GM18502 (cell line): ENCODE measurements around the gene FZD2.
"Not testable (repeated sequence)": the region's sequence is repeated elsewhere in the genome, so short reads cannot be mapped to it uniquely, and the experiment has no call there.

Experiments
- ATAC-seq: cut with Tn5 transposase; IDR thresholded peaks from one replicate; pipeline ENCODE4 v1.9.1; 2021; ENCODE audit warnings: mild to moderate bottlenecking; ENCODE audit not compliant: unreplicated experiment, poor library complexity

FZD2 gene

GRCh38 chr17:44543905-44544523 is 13.3 kb upstream of the FZD2 start:
- no peak for ATAC-seq

GRCh38 chr17:44546671-44547606 is 10.3 kb upstream of the FZD2 start:
- no peak for ATAC-seq

GRCh38 chr17:44547625-44548267 is 9.5 kb upstream of the FZD2 start:
- ATAC-seq, result no peak

GRCh38 chr17:44548376-44549230 is 8.7 kb upstream of the FZD2 start:
- no peak for ATAC-seq

- ATAC-seq, result no peak
Measured at GRCh38 chr17:44549686-44550085, 7.6 kb upstream of the FZD2 start.

- no peak for ATAC-seq
Measured at GRCh38 chr17:44552361-44552760, 4.9 kb upstream of the FZD2 start.

GRCh38 chr17:44555099-44555498 is 2.2 kb upstream of the FZD2 start:
- ATAC-seq, result no peak

GRCh38 chr17:44556166-44556831 is 985 bp upstream of the FZD2 start:
- ATAC-seq, result no peak

GRCh38 chr17:44557651-44558285 is 484 bp downstream of the FZD2 start:
- ATAC-seq, result no peak

- ATAC-seq, result no peak
Measured at GRCh38 chr17:44558334-44558709, 1.0 kb downstream of the FZD2 start.

- no peak for ATAC-seq
Measured at GRCh38 chr17:44558710-44559633, 1.7 kb downstream of the FZD2 start.

GRCh38 chr17:44559634-44560554 is 2.6 kb downstream of the FZD2 start:
- ATAC-seq, result no peak

- ATAC-seq, result no peak
Measured at GRCh38 chr17:44561237-44561623, 3.9 kb downstream of the FZD2 start.

- no peak for ATAC-seq
Measured at GRCh38 chr17:44564429-44564828, 7.1 kb downstream of the FZD2 start.

GRCh38 chr17:44565866-44566443 is 8.7 kb downstream of the FZD2 start:
- ATAC-seq, result no peak

- ATAC-seq, result not testable (repeated sequence)
Measured at GRCh38 chr17:44568311-44568944, 11.1 kb downstream of the FZD2 start.
